Activated naive CD8-positive, alpha-beta T cell treated with anti-CD3 and anti-CD28 coated beads, Interleukin-2, amount 10 ng/mL, durations not matched to agents 7 days and 5 days (primary cell): ENCODE results near the gene DNAJC6. TPM values are rescaled to one million over a fixed set of nuclear protein-coding genes. Genes with fewer than 3 reads are reported as not detected.
A peak's percentile ranks its signal among the peaks of the same experiment; 100 is the strongest.

Experiments used
- ATAC-seq: fragments of 150-1000 bp; cut with Tn5 transposase; one replicate; pipeline ENCODE4 v1.10.0; 2021; ENCODE audit warnings: low read depth, moderate library complexity
- POLR2A ChIA-PET: fragments of 350-600 bp; sonication (Branson Sonifier 250); formaldehyde crosslinking; loops from one replicate; lab custom pipeline; 2021; ENCODE audit warnings: antibody characterized with exemption; lab: Charles Lee
- DNase-seq: peaks from one replicate; pipeline ENCODE4 v3.0.0; 2021
- H3K27ac Mint-ChIP-seq: one replicate; pipeline ENCODE4 v1.8.0; 2022; ENCODE audit warnings: mild to moderate bottlenecking, mixed read lengths
- H3K27me3 Mint-ChIP-seq: one replicate; pipeline ENCODE4 v1.8.0; 2022; ENCODE audit warnings: mild to moderate bottlenecking, moderate library complexity, mixed read lengths
- H3K36me3 Mint-ChIP-seq: one replicate; pipeline ENCODE4 v1.8.0; 2021; ENCODE audit warnings: mild to moderate bottlenecking, mixed read lengths
- H3K4me1 Mint-ChIP-seq: one replicate; pipeline ENCODE4 v1.8.0; 2021; ENCODE audit warnings: mixed read lengths
- H3K4me3 Mint-ChIP-seq: one replicate; pipeline ENCODE4 v1.8.0; 2022; ENCODE audit warnings: mild to moderate bottlenecking, moderate library complexity, mixed read lengths
- H3K9me3 Mint-ChIP-seq: one replicate; pipeline ENCODE4 v1.8.0; 2021; ENCODE audit warnings: mixed read lengths
- total RNA-seq, 2 experiments: library from RNA; stranded (reverse); gene quantifications; one replicate each; pipeline ENCODE4 v1.2.3, GENCODE V29; 2021

Gene DNAJC6
- total RNA-seq, 2 experiments from 2014 or later = 3.3 to 4.0 TPM

GRCh38 chr1:65409314-65409713, 100.0 kb downstream of the DNAJC6 start:
- POLR2A ChIA-PET = interaction anchor here (0.8 kb wide), 1 partner anchor 29 kb away, joined by 3 read pairs; no protein-coding TSS in a partner anchor
- H3K27me3 Mint-ChIP-seq = peaks cover 5% of the 10 kb centered on the region
- no peak overlapping the region for H3K4me3 Mint-ChIP-seq

GRCh38 chr1:65409816-65410326, 100.5 kb downstream of the DNAJC6 start:
- POLR2A ChIA-PET = no interaction called here
- ATAC-seq = no peak
- H3K27ac Mint-ChIP-seq = no peak overlapping the region
- H3K27me3 Mint-ChIP-seq = peaks cover 4% of the 10 kb centered on the region
- H3K36me3 Mint-ChIP-seq = peaks cover 3% of the 10 kb centered on the region
- H3K9me3 Mint-ChIP-seq = no peaks in the 10 kb centered on the region
- H3K4me3 Mint-ChIP-seq = no peak overlapping the region
- no peaks in the 10 kb centered on the region for H3K4me1 Mint-ChIP-seq
- no peak for DNase-seq

More at GRCh38 chr1:65409314-65409713, 100.0 kb downstream of the DNAJC6 start:
- ATAC-seq = no peak
- Mint-ChIP-seq H3K4me1 (no peaks in the 10 kb centered on the region), H3K9me3 (no peaks in the 10 kb centered on the region), H3K27ac (no peak overlapping the region), H3K36me3 (peaks cover 3% of the 10 kb centered on the region)
- no peak for DNase-seq

DNA sequence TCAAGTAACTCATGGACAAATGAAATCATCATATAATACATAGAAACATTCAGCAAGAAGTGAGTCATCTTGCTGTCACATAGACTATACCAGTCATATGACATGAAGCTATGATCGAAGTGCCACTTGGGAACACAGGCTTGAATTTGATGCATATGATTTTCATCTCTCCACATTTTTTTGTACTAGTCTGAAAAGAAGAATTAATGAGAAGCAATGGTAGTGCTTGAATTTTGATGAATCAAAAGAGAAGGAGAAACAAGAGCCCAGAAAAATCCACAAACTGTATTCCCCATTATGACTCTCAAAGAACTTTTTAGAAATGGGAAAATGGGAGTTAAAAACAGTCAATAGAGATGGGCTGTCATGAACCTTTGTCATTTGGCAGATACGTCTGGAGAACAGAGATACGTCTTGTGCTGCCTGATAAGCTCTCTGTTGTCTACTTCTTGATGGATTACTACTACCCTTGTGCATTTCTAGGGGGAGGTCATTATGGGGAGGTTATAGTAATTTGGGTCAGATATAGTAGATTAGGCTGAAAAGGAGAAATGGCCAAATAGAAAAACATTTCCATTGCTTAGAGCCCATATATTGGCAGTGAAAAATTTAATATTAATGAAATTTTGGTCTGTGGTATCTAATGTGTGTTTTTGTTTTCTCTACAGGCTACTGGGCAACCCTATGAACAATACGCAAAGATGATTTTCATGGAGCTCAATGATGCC, 103.1 kb downstream of the DNAJC6 start:
- peaks cover 3% of the 10 kb centered on the region for H3K36me3 Mint-ChIP-seq
- ATAC-seq = no peak
- POLR2A ChIA-PET = no interaction called here
- no peak overlapping the region for H3K27ac Mint-ChIP-seq
- H3K4me1 Mint-ChIP-seq = peaks cover 2% of the 10 kb centered on the region
- H3K27me3 Mint-ChIP-seq = peaks cover 11% of the 10 kb centered on the region
- H3K9me3 Mint-ChIP-seq = no peaks in the 10 kb centered on the region
- no peak overlapping the region for H3K4me3 Mint-ChIP-seq
- DNase-seq = no peak

GRCh38 chr1:65412984-65413375, 103.6 kb downstream of the DNAJC6 start:
- Mint-ChIP-seq H3K9me3 (no peaks in the 10 kb centered on the region), H3K4me3 (no peak overlapping the region), H3K4me1 (peaks cover 3% of the 10 kb centered on the region), H3K27ac (no peak overlapping the region), H3K36me3 (peaks cover 3% of the 10 kb centered on the region), H3K27me3 (peaks cover 12% of the 10 kb centered on the region)
- no peak for DNase-seq
- POLR2A ChIA-PET = no interaction called here
- no peak for ATAC-seq

DNA sequence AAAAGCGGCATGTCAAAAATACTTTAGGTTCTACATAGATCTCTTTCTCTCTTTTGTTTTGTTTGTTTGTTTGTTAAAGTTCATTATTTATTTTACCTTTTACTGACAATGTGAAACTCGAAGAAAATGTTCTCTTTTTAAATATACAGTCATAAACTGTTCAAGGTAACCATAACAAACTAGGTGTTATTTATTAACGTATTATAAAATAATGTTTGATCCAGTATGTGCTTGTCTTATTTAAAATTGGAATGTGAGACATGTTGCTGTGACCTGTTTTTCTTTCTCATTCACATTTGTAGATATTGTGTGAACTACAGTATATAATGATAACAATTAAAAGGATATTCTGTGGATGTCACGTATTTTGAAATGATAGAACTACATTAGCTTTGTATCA, 105.2 kb downstream of the DNAJC6 start:
- no peak for DNase-seq
- Mint-ChIP-seq H3K4me3 (no peak overlapping the region), H3K27me3 (peaks cover 15% of the 10 kb centered on the region), H3K27ac (no peak overlapping the region), H3K4me1 (peaks cover 8% of the 10 kb centered on the region), H3K36me3 (peaks cover 3% of the 10 kb centered on the region), H3K9me3 (no peaks in the 10 kb centered on the region)
- ATAC-seq = no peak
- POLR2A ChIA-PET = no interaction called here

DNA sequence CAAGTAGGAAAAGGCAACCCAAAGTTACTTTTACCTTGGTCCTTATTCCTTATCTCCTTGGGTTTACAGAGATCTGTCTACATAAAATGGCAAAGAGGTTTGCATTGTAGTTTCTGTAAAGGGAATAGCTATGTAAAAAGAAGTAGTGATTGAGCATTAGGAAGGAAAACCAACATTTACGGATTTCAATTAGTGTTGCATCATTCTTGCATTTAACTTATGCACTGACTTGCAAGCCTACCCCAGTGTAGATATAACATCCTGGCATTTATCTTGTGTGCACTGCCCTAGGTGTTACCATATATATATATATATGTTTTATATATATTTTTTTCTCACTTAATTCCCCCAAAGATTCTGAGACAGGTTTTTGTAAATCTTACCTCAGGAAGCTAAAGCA, 107.4 kb downstream of the DNAJC6 start:
- POLR2A ChIA-PET = no interaction called here
- DNase-seq = no peak
- no peak for ATAC-seq
- Mint-ChIP-seq H3K9me3 (no peaks in the 10 kb centered on the region), H3K36me3 (no peaks in the 10 kb centered on the region), H3K4me3 (no peak overlapping the region), H3K4me1 (peaks cover 8% of the 10 kb centered on the region), H3K27me3 (peaks cover 15% of the 10 kb centered on the region), H3K27ac (no peak overlapping the region)

- H3K9me3 Mint-ChIP-seq = no peaks in the 10 kb centered on the region
- peaks cover 8% of the 10 kb centered on the region for H3K4me1 Mint-ChIP-seq
- H3K27ac Mint-ChIP-seq = no peak overlapping the region
- H3K4me3 Mint-ChIP-seq = no peak overlapping the region
- POLR2A ChIA-PET = no interaction called here
- no peak for DNase-seq
- ATAC-seq = no peak
- no peaks in the 10 kb centered on the region for H3K36me3 Mint-ChIP-seq
- H3K27me3 Mint-ChIP-seq = peaks cover 15% of the 10 kb centered on the region
These were observed 108.4 kb downstream of the DNAJC6 start for GRCh38 chr1:65417729-65418128.

GRCh38 chr1:65418522-65419185, 109.3 kb downstream of the DNAJC6 start:
- H3K4me3 Mint-ChIP-seq = peak overlapping the region; percentile 45

GRCh38 chr1:65419681-65420589, 110.6 kb downstream of the DNAJC6 start:
- Mint-ChIP-seq H3K4me3 (no peak overlapping the region), H3K27ac (peak overlapping the region; percentile 87), H3K36me3 (peaks cover 4% of the 10 kb centered on the region), H3K4me1 (peaks cover 13% of the 10 kb centered on the region), H3K9me3 (no peaks in the 10 kb centered on the region), H3K27me3 (peaks cover 12% of the 10 kb centered on the region)
- DNase-seq (peak; percentile 96), ATAC-seq (peak; percentile 90)
- POLR2A ChIA-PET = interaction anchor here (0.6 to 1.6 kb wide), 6 partner anchors 17 to 1634 kb away, joined by 3 to 8 read pairs (median 4); partner anchors contain the start of gene SLC35D1

More at GRCh38 chr1:65418522-65419185, 109.3 kb downstream of the DNAJC6 start:
- POLR2A ChIA-PET = no interaction called here
- H3K27ac Mint-ChIP-seq = no peak overlapping the region
- peaks cover 8% of the 10 kb centered on the region for H3K4me1 Mint-ChIP-seq
- no peaks in the 10 kb centered on the region for H3K36me3 Mint-ChIP-seq
- H3K9me3 Mint-ChIP-seq = no peaks in the 10 kb centered on the region
- H3K27me3 Mint-ChIP-seq = peaks cover 12% of the 10 kb centered on the region
- ATAC-seq = no peak
- DNase-seq = no peak

DNA sequence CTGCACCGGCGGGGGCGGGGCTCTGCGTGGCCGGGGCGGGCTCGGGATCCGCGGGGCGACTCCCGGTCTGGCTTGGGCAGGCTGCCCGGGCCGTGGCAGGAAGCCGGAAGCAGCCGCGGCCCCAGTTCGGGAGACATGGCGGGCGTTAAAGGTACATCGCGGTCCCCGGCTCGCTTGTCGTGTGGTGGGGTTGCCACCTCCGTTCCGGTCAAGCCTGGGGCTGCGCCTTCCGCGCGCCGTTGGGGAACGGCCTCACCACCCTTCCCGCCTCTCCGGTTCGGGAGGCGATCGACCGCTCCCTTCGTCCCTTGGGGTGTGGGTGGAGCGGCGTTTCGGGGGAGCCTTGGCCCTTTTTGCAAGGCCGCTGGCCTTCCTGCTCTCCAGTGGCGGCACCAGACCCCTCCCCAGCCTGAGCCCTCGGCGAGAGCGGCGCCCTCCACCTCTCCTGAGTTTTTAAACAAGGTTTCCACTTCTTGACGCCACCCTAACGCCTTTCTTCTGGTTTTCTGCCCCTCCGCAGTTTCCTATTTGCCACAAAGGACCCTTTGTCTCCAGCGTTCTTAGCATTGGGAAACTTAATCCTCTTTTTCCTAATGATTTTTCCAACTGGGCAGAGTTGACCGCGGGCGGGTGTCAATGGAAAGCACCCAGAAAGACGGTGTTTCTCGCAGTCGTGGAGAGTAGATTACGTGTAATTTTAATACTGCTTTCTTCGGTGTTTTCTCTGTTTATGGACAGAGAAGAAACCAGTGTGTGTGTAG, 111.4 kb downstream of the DNAJC6 start, which contains the start of the genes LEPR and LEPROT:
Gene LEPR, plus strand, starts transcription at position 79 of the 761 bp plus-strand sequence. CDS start 144,898 bp downstream, outside the sequence.
Gene LEPROT, plus strand, starts transcription at position 79 of the 761 bp plus-strand sequence. Its CDS starts 57 bp downstream, at position 136.
- H3K27me3 Mint-ChIP-seq = peaks cover 9% of the 10 kb centered on the region
- H3K4me3 Mint-ChIP-seq = no peak within 1 kb of the TSS
- no peak for ATAC-seq
- H3K4me1 Mint-ChIP-seq = peaks cover 13% of the 10 kb centered on the region
- POLR2A ChIA-PET = interaction anchor here (0.6 to 1.6 kb wide), 4 partner anchors 28 to 940 kb away, joined by 3 to 8 read pairs (median 4); no protein-coding TSS in a partner anchor
- no peak for DNase-seq
- H3K27ac Mint-ChIP-seq = peak within 1 kb of the TSS; percentile 87
- no peaks in the 10 kb centered on the region for H3K9me3 Mint-ChIP-seq
- peaks cover 12% of the 10 kb centered on the region for H3K36me3 Mint-ChIP-seq

DNA sequence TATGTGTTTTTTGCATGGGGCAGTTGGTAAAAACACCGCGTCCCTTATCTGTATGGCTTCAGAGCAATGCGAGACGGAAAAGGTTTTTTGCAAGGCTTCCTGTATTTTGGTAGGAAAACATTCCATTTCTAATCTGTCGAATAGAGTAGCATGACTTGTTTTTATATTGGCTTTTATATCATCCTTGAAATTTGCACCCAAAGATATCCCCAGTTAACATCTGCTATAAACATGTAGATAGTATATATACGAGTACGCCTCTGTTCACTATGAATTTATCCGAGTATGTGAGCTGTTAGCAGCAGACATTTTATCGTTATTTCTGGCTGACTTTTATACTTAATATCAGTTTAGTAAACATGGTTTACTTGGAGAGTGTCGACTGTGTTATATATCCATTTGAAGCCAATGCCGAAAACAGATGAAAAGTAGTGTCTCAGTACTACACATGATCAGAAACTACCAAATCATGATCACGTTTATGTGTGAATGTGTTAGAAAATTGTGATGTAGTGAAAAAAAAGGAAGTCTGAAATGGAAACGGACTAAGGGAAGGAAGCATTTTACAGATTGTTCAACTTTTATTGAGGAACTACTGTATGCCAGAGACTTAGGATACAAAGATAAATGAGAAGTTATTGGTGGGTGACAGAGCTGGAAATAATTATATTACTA, 112.1 kb downstream of the DNAJC6 start:
- no peak for ATAC-seq
- DNase-seq = no peak
- Mint-ChIP-seq H3K36me3 (peaks cover 18% of the 10 kb centered on the region), H3K27ac (no peak overlapping the region), H3K27me3 (peaks cover 8% of the 10 kb centered on the region), H3K4me3 (no peak overlapping the region), H3K4me1 (peaks cover 13% of the 10 kb centered on the region), H3K9me3 (no peaks in the 10 kb centered on the region)
- POLR2A ChIA-PET = no interaction called here
